CD4-positive, alpha-beta T cell treated with Interleukin-15 for 1 hour (primary cell): Measurements from ENCODE around the gene C5orf47.
"Not testable (repeated sequence)": the region's sequence is repeated elsewhere in the genome, so short reads cannot be mapped to it uniquely, and the experiment has no call there.

ENCODE experiments used
- DNase-seq: peaks from one replicate; pipeline ENCODE4 v3.0.0-alpha.2; 2020

The C5orf47 gene

DNA sequence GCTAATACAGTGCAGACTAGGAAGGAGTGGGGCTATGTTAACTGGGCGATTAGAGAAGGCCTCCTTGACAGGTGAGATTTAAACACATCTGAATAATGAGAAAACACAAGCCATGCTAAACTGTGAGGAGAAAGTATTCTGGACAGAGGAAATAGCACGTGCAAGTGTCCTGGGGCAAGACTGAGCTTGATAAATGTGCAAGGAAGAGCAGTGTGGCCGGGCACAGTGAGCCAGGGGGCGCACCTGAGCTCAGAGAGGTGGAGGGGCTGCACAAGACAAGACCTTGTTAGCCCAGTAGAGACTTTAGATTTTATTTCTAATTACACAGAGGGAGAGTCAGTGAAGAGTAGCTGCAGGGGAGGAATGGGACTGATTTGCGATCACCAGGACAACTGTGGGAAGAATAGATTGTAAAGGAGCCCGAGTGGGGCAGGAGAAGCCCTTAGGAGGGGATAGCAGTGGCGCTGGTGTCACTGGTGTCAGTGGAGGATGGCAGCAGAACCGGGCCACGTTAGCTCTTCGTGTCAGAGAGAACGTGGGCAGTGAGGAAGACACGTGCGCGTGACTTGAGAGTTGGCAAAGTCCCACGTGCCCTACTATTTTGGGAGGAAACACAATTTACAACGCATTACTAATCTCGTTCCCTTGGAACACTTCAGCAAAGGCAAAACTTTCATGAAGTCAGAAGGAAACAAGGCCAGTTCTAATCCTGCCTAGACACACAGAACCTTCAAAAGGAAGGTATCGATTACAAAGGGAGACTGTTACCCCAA, 17.9 kb upstream of the C5orf47 start:
- no peak for DNase-seq

DNA sequence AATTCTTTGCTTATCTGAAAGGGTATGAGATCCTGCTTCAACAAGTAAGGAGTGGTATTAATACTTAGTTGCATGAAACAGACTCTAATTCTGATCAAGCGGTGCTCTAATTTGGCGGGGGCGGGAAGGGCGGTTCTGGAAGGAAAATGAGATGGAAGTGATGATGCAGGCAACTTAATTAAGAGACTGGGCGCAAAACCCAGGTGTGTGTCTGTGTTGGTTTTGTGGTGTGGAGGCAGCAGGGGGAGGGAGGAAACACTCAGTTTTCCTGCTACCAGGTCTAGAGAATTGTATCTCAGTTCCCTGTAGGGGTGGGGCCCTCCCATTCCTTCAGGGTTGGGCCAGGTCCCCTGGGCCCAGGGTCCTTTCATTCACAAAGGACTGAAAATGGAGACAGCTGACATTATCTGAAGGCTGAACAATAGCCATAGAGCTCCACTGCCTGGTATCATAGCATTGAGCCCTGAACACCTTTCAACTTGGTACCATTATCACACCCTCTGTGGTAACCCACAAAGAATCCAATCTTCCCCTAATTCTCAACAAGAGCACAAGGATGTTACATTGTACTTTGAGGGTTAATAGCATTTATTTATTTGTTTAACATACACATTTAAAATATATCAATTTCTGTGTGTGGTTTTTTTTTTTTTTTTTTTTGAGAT, 17.2 kb upstream of the C5orf47 start:
- no peak for DNase-seq

DNA sequence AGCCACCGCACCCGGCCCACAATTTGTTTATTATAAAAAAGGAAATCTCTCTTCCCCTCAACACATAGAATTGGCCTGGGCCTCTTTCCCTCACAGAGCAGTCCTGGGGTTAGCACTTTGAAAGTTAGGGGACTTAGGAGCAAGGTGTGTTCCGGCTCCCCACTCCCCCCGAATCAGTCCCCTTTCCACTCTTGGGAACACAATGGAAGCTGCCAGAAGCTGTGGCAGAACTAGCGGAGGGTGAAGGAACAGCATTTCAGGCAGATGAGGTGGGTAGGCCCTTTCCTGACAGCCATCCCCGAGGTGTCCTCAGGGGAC, 16.4 kb upstream of the C5orf47 start:
- DNase-seq = no peak

DNA sequence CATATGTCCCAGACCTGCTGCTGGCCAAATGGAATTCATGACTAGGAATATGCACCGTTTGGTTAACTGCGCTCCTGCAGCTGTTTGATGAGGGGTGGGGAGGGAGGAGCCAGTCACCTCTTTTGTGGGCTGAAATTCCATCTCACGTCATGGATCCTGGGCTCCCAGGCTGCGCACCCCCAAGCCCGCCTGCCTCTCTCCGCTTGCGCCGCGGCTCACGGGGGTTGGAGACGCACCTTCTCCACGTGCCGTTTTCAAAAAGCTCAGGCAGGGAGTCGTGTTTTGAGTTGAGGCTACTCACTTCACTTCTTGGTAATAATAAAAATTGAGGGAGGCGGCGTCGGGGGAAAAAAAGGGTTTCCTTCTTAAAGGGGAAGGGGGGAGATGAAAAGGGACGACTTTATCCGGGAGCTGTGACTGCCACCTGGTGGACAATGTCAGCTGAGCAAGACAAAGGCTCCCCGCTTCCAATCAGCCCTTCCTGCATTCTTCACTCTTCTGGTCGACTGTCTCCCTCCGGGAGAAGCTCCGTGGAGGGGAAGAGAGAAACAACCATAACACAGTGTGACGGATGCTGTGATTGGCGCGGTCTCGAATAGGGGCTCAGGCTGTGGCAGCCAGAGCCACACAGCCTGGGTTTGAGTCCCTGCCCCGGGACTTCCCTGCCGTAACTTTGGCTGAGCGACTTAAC, 15.9 kb upstream of the C5orf47 start:
- peak; percentile 70 for DNase-seq

DNA sequence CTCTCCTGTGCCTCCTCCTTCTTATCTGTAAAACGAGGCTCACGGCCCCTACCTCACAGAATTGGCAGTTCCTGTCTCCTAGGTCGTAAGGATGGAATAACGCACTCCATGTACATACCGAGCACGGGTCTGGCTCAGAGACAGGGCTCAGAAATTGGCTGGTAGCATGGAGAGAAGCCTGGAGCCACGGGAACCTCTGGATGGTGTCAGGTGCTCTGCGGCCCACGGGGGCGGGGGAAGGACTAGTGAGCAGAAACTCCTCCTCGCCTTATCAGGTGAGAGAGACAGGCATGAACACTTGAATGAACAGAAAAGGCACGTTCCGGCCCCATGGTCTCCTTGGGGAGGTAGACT, 15.4 kb upstream of the C5orf47 start:
- no peak for DNase-seq

DNA sequence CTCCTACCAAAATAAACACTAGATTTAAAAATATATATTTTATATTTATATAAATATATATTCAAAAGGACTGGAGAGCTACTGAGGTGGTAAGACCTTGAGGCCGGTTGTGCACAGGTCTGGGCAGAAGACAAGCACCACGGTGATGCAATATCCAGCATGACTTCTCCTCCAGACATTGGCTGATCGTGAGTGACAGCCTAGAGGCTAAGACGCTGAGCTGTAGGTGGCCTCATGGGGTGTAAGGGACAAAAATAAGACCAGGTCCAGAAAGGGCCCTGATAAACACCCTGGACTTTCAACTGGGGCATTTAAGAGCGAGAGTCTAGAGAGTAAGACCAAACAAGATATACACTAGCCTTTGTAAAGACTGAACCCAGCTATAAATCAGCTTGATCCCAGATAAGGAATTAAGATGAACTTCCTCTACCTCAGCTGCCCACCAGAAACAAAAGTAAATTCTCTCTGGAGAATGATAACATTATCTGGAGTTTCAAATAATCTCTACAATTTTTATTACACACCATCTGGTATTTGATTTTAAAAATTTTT, 14.2 kb upstream of the C5orf47 start:
- DNase-seq = no peak

DNA sequence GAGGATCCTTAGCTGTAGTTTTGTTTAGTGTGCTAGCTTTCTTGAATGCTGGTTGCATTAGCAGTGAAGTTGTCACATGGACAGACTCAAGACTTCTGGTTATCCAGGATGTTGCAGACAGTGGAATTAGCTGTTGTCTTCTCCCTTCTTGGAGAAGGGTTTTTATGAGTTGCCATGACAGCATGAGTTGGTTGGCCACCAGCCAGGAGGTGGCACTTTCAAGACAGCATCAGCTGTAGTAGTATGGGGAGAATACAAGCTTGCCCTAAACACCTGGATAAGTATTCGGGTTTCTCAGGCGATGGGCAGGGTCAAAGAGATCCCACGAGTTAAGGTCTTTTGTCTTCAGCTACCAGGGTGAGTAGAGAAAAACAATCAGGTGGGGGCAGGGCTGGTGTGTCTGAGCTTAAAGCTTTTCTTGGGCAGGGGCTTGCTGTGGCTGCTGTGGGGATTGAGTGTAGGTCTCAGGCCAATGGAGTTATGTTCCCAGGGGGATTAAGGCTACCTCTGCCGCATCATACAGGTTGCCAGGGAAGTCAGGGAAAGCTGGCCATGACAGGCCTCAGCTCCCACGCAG, 7.7 kb upstream of the C5orf47 start:
- no peak for DNase-seq

DNA sequence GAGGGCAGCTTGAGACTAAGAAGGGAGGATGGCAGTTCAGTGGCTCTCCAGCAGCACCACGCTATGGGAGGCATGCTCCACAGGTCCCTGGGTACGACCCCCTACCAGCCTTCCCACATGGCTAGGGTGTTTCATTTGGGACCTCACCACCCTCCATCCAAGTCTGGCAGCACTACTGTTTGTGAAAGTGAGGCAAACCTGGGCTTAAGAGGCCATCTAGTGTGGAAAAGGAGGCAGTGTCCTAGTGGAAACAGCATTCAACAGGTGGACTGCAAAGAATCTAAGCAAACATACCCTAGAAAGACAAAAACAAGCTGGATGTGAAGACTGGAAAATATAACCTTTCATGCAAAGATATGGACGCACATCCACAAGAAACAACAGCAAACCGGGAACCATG, 4.8 kb upstream of the C5orf47 start:
- no peak for DNase-seq

DNA sequence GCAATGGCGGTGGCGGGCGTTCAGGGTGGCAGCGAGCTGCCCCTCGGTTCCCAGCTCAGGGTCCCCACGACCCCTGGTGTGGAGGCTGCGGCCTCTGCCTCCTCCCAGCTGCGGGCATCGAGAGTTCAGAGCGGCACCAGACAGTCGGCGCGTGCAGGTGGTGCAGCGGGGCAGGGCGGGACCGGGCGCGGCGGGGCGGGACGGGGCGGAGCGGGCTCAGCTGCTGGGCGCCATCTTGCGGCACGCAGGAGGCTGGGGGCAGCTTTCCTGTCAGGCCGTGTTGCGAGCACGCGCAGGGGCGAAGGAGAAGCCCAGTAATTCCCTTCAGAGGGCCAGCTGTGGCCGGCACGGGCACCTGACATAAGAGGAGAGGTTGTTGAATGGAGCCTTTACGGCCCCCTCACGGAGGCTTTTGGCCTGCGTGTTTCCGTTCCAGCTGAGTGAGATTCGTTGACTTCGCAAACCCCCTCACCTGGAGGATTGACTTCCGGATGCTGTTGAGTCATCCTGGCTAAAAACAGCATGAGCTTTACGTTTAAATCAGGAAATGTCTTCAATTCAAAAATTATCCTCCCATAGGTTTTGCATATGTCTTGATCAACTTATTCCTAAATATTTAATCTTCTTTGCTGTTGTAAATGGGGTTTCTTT, 587 bp downstream of the C5orf47 start:
- no peak for DNase-seq

DNA sequence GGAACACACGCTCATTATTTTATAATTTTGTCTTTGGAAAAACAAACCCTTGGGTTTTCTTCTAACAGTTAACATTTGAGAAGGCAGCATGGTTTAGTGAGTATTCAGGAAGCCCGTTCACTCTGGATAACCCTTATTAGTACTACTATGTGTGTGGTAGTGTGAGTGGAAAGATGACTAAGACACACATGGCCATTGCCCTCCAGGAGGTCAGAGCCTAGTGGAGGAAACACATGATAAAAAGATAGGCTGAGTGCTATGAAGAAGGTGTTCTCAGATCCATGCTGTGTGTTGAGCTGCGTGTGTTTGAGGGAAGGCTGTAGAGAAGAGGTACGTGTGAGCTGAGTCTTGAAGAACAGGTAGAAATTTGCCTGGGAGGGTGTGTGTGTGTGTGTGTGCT, 8.4 kb downstream of the C5orf47 start:
- DNase-seq = no peak

DNA sequence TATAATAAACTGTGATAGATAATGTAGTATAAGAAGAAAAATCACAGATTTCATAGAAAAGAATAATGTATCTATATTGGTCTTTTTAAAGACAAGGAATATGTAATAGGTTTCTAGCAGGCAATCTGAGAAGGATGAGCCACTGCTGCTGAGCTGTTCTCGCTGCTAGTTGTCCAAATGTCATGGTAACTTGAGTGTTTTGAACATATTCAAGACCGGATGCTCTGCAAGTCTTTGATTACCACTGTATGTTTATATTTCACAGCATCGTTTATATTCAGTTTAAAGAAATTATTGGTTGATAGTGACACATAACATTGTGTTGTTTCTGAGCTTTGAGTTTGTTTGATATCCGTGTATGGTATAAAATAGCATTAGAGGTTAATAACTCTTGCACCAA, 9.6 kb downstream of the C5orf47 start:
- no peak for DNase-seq

DNA sequence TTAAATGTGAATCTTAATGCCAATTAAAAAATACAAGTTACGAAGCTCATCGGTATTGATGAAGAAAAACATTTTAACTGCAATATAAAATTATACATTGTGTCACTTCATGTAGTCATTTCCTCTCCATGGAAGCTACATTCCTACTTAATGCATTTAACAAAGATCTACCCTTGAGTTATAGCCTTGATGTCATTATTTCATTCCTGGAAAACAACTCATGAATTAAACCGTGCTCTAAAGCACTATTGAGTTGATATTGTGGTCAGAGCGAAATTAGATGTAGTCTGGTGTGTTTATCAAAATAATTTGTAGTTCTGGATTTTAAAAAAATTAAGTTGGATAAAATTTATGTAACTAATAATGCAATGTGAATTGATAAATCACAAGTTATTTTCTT, 11.1 kb downstream of the C5orf47 start:
- DNase-seq = no peak

DNA sequence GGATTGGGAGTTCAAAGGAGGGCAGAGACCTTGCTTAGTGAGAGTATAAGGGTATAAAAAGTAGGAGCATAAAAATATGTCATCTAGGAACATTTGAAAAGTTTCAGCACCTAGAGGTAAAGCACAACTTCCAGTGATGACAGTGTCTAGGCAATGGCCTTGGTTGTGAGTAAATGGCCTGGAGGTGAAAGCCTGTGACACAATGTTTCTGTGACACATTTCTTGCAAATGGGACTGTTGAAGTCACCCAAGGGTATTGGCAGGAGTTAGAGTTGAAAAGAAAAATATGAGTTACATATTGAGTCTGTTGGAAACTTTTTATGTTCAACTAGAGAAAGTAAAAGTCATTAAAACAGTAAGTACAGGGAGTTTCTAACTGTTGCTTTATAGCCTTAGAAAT, 14.8 kb downstream of the C5orf47 start:
- DNase-seq = no peak

DNA sequence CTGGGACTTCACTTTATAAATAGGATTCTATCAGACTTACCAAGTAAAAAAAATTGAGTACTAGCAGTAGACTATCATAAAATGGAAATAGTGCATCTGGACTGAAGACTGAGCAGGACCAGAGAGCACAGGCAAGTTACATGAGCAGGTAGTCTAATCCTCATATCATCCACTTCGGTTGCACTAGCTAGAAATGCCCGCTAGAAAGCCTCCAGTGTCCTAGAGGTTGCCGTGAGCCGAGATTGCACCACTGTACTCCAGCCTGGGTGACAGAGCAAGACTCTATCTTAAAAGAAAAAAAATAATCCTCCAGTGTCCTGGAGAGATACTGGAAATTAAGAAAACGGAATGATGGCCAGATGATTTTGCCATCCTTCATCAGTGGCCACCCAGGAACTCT, 20.0 kb downstream of the C5orf47 start:
- no peak for DNase-seq

DNA sequence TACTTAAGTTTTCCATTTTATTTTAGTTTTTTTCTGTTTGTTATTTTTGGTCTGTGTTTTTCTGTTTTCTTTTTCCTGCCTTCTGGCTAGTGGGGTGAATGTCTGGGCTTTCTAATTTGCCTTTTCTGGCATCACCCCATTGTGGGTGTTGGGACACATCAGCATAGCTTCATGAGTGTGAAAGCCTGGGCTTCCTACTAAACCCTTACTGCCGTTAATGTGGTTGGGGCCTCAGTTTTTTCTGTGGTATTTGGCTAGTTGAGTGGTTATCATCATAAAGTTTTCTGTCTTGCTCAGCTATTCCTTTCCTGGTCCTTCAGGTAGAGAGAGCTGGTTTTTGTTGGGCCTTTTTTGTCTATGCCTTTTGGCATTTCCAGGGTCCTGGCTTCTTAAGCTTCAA, 21.4 kb downstream of the C5orf47 start:
- no peak for DNase-seq

DNA sequence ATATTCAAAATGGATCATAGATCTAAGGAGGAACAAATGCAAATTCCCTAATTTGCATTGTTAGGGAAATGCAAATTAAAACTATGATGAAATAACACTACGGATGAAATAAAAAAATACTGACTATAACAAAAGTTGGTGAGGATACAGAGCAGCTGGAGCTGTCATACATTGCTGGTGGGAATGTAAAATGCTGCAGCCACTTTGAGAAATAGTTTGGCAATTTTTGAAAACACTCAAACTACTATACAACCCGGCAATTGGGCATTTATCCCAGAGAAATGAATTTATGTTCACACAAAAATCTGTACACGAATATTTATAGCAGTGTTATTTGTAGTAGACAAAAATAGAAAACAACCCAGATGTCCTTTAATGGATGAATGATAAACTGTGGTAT, 22.5 kb downstream of the C5orf47 start:
- DNase-seq = no peak

DNA sequence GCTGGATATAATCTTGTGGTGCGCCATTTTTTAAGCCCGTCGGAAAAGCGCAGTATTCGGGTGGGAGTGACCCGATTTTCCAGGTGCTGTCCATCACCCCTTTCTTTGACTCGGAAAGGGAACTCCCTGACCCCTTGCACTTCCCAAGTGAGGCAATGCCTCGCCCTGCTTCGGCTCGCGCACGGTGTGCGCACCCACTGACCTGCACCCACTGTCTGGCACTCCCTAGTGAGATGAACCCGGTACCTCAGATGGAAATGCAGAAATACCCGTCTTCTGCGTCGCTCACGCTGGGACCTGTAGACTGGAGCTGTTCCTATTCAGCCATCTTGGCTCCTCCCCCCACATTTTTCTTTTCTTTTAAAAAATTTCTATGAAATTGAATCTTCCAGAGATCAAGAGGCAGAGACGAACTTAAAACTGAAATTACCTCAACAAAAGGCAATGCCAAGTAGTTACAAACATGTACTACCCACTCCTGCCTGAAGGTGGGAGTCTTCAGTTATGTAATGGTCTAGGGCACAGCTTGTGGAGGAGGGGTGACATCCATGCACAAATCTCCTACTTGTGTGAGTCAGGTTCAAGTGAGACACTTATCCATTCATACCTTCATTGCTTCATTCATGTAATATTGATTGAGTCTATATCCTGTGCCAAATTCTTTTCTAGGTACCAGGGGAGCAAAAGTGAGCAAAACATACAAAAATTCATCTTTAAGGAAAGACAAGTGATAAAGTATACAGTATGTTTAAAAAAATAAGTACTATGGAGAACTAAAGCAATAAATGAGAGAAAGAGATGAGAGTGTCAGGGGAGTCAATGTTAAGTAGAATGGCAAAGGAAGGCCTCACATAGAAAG, 31.3 kb downstream of the C5orf47 start:
- DNase-seq = not testable (repeated sequence)

DNA sequence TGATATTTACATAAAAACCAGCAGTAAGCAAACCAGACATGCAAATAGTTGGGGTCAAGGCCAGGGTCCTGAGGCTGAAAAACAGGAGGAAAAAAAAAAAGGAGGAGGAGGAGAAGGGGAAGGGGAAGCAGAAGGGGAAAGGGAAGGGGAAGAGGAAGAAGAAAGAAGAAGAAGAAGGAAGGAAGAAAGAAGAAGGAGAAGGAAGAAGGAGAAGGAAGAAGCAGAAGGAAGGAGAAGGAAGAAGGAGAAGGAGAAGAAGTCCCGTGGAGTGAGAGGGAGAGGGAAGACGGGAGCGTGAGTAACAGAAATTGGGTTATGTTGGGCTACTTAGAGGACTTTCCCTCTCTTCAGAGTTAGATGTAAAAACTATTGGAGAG, 31.9 kb downstream of the C5orf47 start:
- DNase-seq = no peak

DNA sequence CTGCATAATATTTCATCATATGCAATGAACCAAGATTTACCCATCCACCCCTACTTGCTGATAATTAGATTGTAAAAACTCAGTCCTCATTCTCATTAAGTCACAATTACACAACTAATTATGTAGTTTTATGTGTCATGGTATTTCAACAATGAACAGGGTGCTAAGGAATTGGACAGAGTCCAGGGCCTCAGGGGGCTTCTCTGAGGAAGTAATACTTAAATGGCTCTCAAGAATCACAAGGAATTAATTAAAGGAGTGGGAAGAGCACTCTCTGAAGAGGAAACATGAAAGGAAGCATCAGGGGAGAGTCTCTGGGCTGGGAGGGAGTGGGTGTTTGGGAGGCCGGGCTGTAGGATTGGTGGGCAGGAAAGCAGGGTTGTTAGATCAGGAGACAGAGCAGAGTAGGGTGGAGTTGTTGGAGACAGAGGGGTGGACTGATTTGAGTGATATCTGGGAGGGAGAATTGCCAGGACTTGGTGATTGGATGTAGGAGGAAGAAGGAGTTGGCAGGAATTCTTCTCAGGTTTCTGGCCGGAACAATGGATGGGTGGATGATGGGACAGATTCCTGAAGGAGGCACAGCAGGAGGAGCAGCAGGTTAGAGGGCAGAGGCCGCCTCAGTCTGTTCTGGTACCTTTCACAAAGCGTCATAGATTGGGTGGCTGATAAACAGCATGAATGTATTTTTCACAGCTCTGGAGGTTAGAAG, 33.6 kb downstream of the C5orf47 start:
- no peak for DNase-seq

DNA sequence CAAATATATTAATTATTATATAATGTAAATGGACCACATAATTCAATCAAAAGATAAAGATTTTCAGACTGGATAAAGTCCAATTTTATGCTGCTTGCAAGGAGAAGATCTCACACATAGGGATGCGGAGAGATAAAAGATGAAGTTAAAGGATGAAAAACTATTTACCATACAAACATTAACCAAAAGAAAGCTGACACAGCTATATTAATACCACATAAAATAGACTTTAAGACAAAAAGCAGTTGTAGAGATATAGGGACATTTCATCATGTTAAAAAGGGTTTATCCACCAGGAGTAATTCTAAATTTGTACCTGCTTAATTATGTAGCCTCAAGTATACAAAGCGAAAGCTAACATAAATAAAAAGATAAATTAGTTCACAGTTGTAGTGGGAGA, 41.3 kb downstream of the C5orf47 start:
- DNase-seq = no peak

DNA sequence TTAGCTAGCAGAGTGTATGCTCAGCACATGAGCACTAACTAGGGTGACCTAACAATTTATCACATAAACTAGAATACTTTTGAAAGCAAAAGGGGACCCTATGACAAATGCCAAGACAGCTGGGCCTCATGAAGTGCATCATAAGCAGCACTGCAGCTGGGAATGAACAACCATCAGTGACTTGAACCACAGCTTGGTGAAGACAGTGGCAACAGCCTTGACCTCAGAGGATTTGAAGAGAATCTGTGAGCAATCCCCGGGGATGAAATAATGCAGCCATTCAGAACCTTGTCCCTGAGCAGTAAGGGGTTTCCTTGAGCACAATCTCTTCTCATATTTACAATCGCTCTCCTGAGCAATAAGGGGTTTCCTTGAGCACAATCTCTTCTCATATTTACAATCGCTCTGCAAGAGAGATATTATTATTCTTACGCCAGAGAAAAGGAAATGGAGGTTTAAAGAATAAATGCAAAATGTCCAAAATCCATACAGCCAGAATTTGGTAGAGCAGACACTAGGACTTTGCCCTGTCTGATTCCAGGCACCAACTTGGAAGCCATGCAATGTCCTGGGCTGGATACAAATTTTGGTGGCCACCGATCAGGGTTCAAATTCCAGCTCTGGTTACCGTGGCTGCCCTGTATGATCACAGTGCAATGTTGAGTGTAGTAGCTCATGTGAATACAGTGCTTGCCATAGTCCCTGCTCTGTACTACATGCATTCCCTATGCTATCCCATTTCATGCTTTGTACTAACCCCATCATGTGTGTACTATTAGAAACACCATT, 55.7 kb downstream of the C5orf47 start:
- no peak for DNase-seq
